Adrenal gland (tissue), 5 donors: Measurements from ENCODE around the gene ST3GAL3.

Experiments
- POLR2A ChIP-seq, 2 donors: fragments of 450-650 bp; IDR thresholded peaks; one replicate each; pipeline ENCODE4 v1.6.1; 2017; ENCODE audit warnings: antibody characterized with exemption in 2 of 2, mild to moderate bottlenecking in 2 of 2, moderate library complexity in 1 of 2
- TF ChIP-seq, protein P1 (sequence below), 6 experiments: fragments of 450-650 bp in 4 of 6; fragments of 200-600 bp in 2 of 6; sonication (generic) in 1 of 6; IDR thresholded peaks; 1 replicate in 5 of 6; 2 replicates in 1 of 6; pipeline versions ENCODE4 v1.5.1 to v1.8.0; 2016 to 2021; ENCODE audit warnings: antibody characterized with exemption in 6 of 6, mild to moderate bottlenecking in 2 of 6, moderate library complexity in 1 of 6
- donor health status: DM: no; HTN: no; CAD: no.

DNA sequence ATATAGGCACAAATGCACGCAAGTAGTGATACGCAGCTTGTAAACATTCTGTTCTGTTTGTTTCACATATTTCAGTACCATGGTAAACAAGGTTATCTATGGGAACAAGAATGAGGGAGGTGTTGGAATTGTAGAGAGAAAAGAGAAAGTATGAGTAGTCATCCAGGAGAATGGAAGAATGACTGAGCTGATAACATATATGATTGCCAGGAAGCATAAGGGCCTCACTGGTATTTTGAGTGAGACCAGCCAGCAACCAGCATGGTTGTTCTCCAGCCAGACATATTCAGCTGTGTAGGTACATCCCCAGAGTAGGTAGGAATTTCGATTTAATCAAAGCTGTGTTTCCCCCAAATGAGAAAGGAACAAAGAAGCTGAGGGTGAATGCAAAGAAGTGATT, 167.4 kb downstream of the ST3GAL3 start:
- TF ChIP-seq, protein P1, sequence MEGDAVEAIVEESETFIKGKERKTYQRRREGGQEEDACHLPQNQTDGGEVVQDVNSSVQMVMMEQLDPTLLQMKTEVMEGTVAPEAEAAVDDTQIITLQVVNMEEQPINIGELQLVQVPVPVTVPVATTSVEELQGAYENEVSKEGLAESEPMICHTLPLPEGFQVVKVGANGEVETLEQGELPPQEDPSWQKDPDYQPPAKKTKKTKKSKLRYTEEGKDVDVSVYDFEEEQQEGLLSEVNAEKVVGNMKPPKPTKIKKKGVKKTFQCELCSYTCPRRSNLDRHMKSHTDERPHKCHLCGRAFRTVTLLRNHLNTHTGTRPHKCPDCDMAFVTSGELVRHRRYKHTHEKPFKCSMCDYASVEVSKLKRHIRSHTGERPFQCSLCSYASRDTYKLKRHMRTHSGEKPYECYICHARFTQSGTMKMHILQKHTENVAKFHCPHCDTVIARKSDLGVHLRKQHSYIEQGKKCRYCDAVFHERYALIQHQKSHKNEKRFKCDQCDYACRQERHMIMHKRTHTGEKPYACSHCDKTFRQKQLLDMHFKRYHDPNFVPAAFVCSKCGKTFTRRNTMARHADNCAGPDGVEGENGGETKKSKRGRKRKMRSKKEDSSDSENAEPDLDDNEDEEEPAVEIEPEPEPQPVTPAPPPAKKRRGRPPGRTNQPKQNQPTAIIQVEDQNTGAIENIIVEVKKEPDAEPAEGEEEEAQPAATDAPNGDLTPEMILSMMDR (IDR thresholded peaks at IDR 0.05), result no peak
- TF ChIP-seq POLR2A (IDR thresholded peaks at IDR 0.05), result no peak
